GM10847 (cell line): ENCODE data around the gene SMTNL2.

ENCODE experiments used
- POLR2A ChIP-seq: IDR thresholded peaks from 2 replicates; pipeline ENCODE4 v1.6.1; 2011; ENCODE audit not compliant: insufficient read length; ENCODE audit errors: extremely low read depth

SMTNL2 gene

GRCh38 chr17:4584101-4584916, at the start of gene SMTNL2:
Gene SMTNL2 (plus strand): TSS chr17:4584529. CDS start chr17:4584606, 77 bp downstream.
- no peak for TF ChIP-seq POLR2A

GRCh38 chr17:4534928-4535666, 49.2 kb upstream of the SMTNL2 start:
- no peak for TF ChIP-seq POLR2A

- TF ChIP-seq POLR2A, result no peak
Observed at GRCh38 chr17:4535667-4536258, 48.6 kb upstream of the SMTNL2 start.

GRCh38 chr17:4536259-4536741, 48.0 kb upstream of the SMTNL2 start:
- no peak for TF ChIP-seq POLR2A

DNA sequence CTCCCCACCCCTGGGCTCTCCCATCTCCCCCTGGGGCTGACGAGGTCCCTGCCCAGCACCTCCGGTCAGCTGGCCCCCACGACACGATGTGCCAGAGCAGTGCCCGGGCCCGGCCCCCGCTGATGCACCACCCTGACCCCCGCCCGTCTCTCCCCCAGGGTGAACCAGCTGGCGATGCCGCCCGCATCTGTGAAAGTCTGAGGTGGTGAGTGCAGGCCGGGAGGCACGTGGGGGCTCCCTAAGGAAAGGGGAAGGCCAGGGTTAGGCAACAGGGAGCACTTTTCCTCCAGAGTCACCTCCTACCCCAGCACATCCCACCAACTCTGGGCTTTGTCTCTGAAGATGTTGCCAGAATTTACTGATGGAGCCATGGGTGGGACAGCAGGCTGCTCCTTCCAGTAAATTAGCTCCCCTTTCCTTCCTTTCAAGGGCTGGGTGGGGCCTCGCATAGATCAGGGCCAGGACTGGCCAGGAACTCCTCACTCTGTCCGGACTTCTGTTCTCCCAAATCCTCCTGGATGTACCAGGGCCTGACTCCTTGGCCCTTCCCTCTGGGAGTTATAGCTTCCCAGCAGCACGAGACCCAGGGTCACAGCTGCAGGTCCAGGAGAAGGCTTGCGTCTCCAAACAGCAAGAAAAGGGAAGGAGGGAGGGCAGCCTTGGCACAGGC, 47.5 kb upstream of the SMTNL2 start:
- TF ChIP-seq POLR2A, result no peak

DNA sequence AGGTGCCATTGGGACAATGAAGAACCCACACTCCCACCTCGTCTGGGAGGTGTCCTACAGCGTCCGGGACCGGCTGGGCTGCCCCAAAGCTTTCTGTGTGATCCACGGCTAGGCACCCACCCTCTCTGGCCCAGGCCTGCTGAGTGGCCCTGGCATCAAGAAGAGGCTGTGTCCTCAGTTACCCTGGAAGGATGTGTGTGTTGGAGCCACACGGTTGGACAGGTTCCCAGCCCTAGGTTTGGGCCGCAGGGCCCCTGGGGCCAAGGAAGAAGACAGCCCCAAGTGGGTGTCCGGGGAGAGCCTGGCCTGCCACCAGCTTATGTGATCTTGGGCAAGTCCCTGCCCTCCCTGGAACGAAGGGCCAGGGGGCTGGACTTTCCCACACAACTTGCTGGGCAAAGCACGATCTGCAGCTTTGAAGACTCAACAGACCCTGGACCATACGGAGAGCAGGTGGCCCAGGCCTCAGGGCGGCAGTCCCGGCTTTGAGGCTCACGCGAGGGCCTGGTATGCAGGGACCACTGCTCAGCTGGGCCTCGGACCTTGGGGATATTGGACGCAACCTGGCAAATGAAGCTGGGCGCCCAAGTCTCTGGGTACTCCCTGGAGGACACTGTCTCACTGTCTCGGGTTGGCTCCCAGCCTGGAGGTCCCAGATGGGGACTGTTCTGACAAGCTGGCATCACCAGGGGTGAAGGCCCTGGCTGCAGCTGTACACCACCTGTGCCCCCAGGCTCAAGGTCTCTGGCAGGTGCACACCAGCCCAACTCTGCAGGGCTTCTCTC, 46.7 kb upstream of the SMTNL2 start:
- no peak for TF ChIP-seq POLR2A

- TF ChIP-seq POLR2A, result no peak
Observed at GRCh38 chr17:4538236-4539002, 45.9 kb upstream of the SMTNL2 start.

DNA sequence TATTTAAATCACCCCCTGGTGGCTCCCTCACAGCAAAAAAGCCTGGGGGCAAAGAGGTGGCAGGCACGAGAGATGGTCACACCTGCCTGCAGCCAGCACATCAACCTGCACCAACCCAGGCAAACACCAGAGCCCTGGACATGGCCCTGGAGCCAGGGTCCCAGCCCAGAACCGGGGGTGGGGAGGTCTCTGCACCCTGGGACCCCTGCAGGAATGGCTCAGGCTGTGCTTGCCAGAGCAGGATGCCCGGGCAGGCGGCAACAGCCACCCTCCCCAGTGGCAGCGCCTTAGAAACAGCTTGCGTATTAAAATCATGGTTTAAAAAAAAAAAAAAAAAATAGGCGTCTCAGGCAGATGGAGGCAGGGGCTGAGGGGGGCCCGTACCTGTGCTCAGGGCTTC, 45.3 kb upstream of the SMTNL2 start:
- TF ChIP-seq POLR2A, result no peak

DNA sequence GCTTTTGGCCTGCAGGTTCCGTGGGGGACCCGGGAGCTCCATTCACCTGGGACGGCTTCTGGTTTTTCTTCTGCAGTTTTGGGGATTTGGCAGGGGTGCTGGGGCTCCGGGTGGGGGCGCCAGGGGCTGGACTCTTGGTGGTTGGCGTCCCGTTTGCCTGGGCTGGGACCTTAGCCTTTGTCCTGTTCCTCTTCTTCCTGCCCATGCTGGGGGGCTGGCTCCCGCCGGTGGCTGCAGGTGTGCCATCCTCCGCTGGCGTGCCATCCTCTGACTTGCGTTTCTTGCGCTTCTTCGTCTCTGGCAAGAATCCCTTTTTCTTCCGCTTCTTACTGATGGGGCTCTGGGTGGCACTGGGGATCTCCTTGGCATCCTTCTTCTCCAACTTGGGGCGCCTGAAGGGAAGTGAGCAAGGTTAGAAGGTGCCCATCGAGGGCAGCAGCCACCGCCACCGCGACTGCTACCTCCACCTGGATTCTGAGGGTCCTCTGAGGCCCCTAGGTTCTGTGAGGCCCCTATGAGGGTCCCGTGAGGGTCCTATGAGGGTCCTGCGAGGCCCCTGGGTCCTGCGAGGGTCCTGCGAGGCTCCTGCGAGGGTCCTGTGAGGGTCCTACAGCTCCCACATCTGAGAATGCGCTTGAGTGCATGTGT, 44.6 kb upstream of the SMTNL2 start:
- TF ChIP-seq POLR2A, result no peak

GRCh38 chr17:4540224-4540651, 44.1 kb upstream of the SMTNL2 start:
- TF ChIP-seq POLR2A, result no peak

DNA sequence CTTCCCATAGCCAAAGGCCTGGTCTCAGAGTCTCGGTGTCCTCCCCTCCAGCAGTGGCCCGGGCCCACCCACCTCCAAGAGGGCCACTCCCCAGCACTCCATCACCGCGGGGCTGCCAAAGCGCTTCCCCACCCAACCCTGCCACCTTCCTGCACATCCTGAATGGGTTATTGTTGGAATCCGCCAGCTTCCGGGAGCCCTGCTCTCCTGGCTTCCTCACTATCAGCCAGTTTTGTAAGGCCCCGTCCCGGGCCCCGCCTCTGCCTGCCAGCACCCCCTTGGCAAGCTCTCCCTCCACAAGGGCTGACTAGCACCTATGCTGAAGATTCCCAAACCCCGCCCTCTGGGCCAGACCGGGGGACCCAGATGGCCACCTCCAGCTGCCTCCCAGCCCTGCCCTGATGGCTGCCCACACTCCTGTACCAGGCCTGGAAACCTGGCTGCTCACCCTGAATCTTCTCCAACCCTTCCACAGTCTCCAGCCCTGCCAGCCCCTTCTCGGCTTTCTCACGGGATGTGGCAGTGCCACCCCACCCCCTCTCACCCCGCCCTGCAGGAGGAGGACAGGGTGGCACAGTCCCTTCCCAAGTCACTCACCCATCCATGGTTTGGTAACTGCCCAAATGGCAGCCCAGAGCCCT, 43.5 kb upstream of the SMTNL2 start:
- no peak for TF ChIP-seq POLR2A

DNA sequence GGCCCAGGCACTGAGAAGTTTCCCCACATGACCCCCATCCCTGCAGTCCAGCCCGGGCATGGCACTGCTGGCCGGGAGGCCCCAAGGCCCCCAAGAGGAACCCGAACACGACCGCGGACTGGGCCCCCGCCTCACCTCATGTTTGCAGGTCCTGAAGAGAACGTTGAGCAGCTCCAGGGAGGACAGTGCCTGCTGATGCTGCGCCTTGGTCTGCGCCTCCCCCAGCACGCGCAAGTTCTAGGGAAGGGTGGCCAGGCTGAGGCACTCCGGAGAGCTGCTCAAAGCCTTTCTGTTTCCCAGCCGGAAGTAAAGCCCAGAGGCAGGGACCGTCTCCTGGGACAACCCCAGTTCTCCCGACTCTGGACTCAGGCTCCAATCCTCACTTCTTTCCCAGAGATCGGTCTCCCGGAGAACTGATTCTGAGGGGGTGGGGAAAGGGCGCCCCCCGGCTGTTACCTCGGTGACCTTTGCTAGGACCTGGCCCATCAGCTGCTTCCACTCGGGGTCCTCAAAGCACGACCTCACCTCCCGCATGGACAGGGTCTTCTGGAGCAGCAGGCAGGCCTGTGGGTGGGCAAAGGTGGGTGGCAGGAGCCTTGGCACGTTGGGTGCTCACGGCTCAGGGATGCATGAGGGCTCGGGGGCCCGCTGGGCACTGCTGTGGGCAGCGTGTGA, 42.9 kb upstream of the SMTNL2 start:
- no peak for TF ChIP-seq POLR2A
